SKM-1 (cell line): Measurements from ENCODE around the gene SATB2.

Experiments
- DNase-seq: peaks from one replicate; lab custom pipeline; 2025; ENCODE audit not compliant: unreplicated experiment; lab: John Stamatoyannopoulos, UW

SATB2 gene

DNA sequence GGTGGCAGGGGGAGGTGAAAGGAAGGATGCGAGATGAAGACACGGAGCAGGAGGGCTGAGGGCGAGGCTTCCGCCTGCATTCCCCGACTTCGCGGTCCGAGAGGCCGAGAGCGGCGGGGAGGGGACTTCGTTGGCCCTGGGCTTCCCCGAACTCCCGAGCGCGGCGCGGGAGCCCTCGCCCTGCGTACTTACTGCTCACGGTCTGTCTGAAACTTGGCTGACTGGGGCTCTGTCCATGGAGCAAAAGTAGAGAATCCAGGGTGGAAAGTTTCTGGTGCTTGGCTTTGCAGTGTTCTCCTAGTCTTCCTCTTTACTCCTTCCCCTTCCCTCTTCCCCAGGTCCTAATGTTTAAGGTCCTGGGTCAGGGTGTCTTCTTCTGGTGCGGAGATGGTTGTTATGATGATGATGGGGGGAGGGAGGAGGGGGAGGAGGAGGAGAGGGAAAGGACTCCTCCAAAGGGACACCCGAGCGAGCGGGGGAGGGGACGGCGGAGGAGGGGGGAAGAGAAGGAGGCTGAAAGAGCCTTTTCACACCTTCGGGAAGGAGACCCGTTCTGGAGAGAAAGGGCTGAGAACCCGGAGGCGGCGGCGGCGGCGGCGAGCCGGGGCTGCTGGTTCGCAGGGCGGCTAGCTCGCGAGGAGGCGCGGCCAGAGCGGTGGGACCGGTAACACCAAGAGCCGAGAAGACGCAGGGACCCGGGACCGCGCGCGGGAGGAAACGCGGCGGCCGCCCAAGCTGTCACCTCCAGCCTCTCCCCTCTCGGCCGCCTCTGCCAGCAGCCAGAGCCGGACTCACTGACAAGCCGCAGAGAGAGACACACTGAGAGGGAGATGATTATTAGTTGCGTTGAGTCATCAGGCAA is at the start of gene SATB2:
Gene SATB2, minus strand, starts transcription at position 793 of the 862 bp plus-strand sequence. CDS start 1,902 bp downstream, outside the sequence.
- peak; percentile 32 for DNase-seq

DNA sequence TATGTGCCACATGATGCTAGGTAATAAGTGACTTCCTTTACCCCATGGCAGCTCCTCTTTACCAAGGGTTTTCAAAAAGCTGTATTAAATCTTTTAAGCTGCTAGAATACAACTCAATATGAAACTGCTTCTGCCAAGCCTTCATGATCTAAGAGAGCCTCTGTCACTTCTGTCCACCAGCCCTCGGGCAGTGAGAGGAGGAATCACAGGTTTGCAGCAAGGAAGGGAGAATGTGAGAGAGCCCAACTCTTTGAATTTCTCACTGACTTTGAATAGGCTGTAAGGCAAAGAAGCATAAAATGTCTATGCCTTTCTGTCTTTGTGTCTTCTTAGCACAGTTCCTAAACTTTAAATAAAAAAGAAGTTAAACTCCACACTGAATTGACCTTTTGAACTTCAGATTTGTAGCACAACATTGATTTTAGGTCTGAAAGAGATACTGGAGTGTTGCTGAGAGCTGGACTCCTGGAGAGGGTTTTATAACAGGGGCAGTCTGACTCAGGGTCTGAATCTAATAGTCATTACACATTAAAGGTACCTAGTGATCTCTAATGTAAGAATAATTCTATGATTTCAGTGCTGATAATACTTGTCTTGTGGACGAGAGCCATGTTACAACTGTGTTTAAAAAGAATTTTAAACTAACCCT is 48.1 kb upstream of the SATB2 start:
- DNase-seq, result no peak

DNA sequence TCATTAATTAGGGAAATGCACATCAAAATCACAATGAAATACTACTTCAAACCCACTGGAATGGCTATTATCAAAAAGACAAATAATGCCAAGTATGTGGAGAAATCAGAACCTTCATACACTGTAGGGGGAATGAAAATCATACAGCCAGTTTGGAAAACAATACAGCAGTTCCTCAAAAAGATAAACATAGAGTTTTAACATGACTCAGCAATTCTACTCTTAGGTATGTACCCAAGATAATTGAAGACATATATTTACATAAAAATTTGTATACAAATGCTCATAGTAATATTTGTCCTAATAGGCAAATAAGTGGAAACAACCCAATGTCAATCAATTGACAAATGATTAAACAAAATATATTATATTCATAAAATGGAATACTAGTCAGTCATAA is 45.4 kb upstream of the SATB2 start:
- no peak for DNase-seq

DNA sequence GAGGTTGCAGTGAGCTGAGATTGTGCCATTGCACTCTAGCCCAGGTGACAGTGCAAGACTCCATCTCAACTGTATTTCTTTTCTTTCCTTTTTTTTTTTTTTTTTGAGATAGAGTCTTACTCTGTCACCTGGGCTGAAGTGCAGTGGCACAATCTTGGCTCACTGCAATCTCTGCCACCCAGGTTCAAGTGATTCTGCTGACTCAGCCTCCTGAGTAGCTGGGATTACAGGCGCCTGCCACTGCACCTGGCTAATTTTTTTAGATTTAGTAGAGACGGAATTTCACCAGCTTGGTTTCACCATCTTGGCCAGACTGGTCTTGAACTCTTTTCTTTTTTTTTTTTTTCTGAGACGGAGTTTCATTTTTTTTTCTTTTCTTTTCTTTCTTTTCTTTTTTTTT is 41.3 kb upstream of the SATB2 start:
- DNase-seq, result no peak

DNA sequence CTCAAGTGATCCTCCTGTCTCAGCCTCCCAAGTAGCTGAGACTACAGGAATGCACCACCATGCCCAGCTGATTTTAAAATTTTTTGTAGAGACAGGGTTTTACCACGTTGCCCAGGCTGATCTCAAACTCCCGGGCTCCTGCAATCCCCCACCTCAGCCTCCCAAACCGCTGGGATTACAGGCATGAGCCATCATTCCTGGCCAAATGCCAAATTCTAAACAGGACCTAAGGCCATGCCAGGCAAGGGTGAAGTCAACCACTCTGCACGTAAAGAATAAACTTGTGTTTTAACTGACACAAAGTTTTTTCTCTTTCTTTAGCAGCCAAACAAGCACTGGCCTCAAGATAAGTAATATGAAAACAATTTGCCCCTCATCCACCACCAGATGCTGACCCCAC is 37.4 kb upstream of the SATB2 start:
- DNase-seq, result no peak

DNA sequence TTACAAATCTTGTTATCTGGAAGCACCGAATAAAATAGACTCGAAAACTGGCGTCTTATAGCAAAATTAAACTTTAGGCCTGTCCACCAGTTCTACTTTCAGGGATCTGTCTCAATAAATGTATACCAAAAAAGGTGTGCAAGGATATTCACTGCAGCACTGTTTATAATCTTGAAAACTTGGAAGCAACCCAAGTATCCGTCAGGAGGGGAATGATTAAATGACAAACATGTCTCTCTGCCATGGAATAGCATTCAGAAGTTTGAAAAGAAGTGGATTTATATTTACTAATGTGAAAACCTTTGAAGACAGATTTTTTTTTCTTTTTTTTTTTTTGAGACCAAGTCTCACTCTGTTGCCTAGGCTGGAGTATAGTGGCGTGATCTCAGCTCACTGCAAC is 32.3 kb upstream of the SATB2 start:
- no peak for DNase-seq

DNA sequence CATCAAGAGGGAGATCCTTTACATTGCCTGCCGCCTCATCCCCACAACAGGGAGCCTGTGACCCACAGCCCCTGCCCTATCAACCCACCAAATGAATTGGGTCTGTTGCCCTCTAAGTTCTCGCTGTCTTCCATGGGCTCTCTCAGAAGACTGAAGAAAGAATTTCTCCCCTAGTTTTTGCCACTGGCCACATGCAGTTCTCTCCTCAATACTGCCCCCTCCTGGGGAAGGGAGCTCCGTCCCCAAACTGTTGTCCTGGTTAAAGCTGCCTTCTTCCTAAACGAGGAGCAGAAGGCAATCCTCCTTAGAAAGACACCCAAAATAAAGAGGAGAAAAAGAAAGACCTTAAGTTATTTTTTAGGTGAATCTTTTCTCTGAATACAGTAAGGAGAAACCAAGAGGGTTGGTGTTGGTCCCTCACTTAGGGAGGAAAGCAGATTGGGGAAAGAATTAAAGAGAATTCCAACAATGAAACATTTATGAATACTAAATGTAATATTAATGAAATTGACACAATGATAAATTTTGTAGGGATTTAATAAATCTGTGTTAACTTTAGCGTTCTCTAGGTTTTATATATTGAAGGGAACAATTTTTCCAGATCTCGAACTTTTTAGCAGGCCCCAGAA is 31.1 kb upstream of the SATB2 start:
- peak; percentile 61 for DNase-seq

DNA sequence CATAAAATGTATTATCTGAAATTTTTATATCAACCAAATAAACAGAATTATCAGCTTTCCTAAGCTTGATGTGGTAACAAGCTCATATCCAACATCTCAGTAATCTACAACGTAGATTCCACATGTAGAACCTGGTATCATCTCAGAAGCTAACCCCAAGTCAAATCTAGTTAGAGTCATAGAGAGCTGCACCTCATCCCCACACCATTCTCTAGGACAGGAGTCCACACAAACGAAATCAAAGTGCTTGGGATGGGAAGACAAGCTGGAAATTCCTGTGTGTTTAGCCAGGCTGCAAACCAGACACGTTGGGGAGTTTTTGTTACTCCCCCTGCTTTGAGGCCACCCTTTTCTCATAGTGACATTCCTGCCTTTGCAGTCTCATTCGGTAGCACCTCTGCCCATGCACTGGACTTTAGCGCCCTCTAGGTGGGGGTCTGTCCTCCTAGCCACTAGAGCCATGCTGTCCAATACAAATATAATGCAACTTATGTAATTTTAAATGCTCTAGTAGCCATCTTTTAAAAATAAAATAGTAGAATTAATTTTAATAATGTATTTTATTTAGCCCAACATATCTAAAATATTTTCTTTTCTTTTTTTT is 28.1 kb upstream of the SATB2 start:
- DNase-seq, result peak; percentile 64

DNA sequence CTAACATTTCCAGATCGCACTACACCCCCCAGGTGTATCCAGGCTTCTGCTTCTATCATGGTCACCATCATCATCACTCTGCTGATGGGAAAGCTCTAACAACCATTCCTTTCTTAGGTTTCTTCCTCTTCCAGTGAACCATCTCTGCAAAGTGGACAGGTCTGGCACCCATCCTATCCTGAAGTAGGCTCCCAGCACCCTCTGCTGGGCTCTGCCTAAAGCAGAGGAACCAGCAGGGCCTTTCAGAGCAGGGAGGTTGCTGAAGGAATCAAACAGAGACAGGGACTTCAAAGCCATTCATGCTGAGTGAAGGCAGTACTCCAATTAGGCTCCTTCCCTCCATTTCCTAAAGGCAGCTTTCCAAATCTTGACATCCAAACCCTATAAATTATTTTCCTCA is 27.2 kb upstream of the SATB2 start:
- DNase-seq, result no peak

DNA sequence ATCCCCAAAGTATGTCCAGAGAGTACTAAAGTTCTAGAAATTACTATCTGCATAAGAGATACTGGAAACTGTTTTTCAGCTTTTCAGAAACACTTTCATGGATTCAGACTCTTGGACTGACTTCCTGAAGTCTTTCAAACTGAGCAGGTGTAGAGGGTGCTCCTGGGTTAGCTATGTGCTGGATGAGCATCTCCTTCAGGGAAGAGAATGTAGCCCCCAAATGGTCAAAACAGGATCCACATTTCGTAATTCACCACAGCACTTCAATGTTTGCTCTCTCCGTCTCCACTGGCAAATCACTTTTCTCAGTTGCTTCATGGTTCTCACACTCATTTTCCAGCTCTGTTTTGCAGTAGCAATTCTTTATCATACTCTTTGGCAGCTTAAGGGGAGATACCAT is 23.2 kb upstream of the SATB2 start:
- DNase-seq, result no peak

DNA sequence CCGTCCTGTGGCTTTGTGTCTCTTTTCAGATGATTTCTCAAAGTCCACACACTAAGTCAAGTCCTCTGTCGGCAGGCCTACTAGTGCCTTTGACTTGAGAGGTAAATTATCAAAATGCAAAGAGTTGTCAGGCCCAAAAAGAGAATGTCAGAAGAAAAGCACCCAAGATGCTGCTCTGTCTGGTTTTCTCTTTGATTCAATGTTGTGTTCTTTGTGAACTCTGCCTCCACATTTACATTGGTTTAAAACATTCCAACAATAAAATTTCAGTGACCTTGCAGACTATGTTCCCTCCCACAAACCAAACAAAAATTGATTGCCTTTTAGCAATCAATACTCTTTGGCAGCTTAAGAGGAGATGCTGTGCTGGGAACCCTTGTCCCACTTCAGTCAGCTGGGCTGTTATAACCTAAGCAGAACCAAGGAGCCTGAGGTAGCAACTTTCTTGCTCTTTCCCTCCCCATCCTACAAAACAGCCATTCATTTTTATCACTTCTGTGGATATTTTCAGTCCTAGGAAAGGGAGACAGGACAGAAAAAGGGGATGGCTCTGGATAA is 19.6 kb upstream of the SATB2 start:
- no peak for DNase-seq

DNA sequence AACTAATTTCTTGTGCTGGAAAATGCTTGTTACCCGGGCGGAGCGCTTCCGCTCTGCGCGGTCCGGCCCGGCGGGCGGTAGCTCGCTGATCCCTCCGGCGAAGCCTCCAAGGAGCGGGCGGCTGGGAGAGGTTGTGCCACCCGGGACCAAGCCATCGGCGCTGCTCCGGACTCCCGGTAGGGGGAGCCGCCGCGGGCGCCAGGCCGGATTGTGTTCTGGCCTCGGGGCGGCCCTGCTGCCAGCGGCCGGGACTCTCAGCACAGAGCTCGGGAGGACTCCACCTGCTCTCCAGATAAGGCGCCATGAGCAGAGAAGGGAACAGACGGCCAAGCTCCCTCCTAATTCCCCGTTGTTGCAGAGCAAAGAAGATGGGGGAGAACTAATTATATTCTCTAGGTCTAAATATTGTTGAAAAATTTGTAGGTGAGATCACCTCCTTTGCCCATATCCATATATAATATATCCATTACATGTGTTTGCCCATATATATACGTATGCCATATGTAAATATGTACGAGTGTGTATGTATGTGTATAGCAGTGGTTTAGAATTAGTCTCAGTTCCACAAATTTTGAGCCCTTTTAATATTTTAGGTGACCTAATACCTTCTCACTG is 13.8 kb upstream of the SATB2 start:
- peak; percentile 40 for DNase-seq

DNA sequence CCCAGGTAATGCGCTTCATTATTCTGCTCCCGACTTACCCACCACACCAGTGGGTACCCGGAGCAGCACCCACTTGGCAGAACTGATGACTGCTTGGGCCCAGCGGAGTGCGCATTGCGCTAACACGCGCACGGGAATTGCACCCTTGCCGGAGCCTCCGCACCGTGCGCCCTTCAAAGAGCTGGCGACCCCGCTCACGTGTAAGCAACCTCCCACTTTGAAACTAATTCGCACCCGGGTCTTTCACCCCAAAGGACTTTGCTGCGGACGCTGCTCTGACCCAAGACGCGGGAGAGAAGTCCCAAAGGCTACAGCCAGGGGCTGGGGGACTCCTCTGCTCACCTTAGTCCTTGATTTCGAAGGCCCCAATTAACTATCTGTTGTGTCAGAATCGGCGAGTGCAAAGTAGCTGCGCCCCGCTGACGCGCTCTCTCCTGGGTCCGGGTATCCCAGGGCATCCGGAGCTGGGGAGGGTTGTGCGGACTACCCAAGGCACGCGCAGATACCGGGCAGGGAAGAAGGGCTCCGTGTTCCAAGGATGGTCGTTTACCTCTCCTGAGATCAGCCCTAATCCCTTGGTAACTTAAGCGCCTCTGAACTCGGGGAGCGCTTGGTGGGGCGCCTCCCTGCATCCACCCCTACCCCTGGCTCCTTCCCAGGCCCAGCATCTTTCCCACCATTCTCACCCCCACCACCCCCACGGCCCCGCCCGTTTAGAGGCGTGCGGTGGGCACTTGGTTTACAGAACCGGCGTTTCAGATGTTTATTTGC is 13.1 kb upstream of the SATB2 start:
- DNase-seq, result no peak

DNA sequence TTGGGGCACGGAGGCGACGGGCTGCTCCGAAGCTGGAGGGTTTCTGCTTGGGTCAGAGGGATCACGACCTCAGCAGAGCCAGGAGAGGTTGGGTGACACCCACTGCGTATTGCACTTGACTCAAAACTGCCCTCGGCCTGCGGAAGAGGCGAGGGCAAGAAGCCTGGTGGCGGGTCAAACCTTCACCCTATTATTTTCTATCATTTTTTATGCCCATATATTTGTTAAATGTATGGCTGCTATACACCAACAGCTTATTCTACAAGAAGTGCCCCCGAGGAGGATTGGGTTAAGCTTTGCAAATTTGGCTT is 12.6 kb upstream of the SATB2 start:
- DNase-seq, result no peak

DNA sequence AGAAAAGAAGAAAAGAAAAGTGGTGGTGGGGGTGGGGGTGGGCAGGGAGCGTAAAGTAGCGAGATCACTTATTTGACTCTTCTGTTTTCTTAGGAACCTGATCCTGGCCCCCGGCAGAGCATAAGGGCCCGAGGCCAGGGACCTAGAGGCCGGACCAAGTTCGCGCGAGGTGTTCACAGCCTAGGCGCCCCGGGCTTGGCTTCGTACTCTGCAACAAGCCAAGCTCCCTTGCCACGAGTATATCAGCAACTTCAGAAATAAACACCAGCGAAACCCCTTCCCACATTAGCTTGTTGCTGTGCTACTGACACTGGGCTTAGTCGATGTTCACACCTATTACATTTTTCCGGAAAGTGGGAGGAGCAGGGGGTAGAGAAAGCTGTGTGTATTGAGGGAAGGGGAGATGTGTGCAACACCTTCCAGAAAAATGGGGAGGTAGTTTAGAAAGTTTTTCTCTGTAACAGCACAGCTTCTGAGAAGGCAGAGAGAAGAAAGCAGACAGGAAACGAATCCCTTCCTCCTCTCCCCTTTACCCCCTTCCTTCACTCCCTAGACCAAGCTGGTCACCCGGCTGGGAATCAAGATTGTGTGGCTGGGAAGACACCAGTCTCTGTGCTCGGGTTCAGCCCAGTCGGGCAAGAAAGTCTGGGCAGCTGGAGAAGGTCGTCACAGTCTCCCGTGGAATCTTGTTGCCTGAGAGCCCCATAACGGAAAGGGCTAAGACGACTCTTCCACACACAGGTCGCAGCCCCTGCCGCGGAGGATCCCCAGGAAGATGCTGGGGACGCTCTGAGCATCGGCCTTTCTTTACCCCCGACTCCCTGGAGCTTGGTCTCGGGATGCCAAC is 12.0 kb upstream of the SATB2 start:
- no peak for DNase-seq

DNA sequence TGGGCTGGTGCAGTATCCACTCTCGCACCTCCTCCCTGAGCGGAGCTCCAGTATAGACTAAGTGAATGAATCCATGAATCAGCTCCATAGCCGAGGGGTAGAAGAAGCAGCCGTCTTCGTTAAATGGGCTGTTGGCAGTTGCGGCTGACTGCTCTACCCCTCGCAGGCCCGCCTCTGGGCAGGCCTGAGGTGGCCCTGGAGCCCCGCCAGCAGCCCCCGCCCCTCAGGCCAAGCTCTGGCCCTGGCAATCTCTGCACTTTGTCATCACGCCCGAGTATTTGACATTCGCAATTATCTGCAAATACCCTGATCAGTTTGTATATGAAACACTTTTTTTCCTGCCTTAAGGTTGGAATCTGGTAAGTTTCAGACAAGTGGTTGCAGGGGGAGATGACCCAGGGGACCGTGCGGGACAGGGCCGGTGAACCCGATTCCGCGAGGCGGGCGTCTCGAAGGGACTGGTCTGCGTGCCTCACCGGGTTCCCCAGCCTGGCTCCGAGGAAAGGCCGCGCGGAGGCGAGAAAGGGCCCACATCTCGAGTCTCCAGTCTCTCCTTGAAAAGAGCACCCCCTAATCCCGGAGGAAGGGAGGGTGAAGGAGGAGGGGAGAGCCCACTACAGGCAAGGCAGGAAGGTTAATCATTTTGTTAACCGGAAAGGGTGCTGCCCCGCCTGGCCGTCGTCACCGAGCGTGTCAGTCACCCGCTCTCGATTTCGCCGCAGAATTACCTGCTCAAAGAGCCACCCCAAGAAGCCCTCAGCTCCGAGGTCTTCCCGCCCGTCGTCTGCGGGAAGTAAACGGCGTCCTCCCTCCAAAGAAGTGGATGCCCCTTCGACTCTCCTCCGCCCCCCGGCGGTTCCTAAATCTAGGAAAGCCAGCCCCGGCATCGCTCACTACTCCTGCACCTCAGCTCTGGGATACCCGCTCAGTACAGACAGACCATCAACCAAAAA is 11.1 kb upstream of the SATB2 start:
- no peak for DNase-seq

DNA sequence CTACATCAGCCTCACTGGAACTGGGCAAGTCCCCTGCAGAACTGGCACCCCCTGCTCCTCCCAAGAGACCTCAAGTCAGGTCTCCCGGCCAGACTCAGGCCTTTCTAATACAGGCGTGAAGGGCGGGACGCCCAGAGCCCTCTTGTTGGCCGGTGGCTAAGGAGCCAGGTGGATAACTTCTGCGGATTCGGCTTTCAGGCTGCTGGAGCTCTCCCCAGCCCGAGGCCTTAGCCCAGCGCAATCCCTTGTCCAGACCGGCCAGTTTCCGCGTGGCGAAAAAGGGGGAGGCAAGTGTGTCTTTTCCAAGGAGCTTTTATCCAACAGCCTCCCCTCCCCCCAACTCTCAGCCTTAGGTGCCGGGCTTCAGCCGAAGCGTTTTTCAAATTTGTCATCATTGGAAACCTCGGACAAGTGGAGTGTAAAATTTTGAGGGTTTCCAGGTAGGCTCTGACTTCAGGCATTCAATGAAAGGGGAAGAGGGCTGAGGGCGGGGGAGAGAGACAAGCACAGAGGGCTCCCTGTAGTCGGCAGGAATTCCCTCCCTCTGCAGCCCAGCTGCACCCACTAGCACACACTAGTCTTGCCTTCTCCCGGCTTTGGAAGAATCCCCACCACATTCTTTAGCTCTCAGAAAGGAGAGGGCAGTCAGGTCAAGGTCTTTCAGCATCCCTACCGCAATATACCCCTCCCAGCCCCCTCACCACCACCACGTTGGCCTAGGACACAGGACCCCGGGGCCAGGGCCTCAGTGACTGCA is 9.5 kb upstream of the SATB2 start:
- DNase-seq, result no peak

DNA sequence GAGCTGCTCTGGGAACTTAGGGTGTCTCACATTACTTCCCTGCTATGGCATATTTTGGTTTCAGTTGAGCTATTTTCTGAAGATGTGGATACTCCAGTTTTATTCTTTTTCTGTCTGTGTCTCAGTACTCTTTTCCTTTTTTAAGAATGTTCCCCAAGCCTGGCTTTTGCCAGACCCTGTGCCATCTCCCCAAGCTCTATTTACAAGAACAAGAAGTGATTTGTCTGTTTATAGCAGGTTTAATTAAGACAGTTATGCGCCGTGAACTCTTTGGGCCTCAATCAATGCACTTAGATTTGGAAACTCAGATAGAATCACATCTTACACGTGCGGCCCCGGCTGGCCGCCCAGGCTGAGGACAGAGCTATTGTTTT is 8.9 kb upstream of the SATB2 start:
- DNase-seq, result no peak
